GM18505 (cell line): Measurements from ENCODE around the gene YBEY.

Experiments
- ATAC-seq: cut with Tn5 transposase; IDR thresholded peaks from one replicate; pipeline ENCODE4 v1.9.1; 2021; ENCODE audit not compliant: unreplicated experiment
- POLR2A ChIP-seq: IDR thresholded peaks from 4 replicates; pipeline ENCODE4 v1.6.1; 2011; ENCODE audit warnings: borderline replicate concordance; ENCODE audit not compliant: insufficient read depth, insufficient read length; ENCODE audit errors: extremely low read depth

Gene YBEY

DNA sequence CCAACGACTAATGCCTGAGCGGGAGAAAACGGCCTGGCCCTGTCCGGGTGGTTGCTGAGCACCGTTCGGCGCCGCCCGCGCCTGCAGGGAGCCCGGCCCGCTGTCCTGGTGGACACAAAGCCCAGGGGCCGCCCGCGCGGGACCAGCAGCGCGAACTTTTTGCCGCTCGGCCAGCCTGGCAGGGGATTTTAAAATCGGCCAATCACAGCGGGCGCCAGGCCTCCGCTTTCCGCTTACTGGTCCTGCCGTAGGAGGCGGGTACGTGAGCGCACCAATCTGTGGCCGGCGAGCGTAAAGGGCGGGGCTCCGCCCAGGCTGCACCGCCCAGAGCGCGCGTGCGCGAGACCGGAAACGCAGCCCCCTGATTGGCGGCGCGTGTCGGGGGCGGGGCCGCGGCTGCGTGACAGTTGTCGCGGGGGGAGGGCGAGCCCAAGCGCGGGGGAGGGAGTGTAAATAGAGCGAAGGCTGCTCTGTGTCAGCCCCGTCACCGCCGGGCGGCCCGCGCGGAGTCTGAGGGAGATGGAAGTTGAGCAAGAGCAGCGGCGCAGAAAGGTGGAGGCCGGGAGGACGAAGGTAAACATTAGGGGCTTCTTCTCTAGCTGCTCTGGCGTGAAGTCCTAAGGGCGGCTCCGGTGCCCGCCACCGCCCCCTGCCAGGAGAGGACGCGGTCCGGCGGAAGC, 37.7 kb downstream of the YBEY start, which contains the start of the genes C21orf58 and PCNT:
Gene C21orf58, minus strand, starts transcription at position 161 of the 680 bp plus-strand sequence. CDS start 1,132 bp downstream, outside the sequence.
Gene PCNT, plus strand, starts transcription at position 447 of the 680 bp plus-strand sequence. Its CDS starts 73 bp downstream, at position 520.
- TF ChIP-seq POLR2A: peak; percentile 69
- peak; percentile 72 for ATAC-seq

DNA sequence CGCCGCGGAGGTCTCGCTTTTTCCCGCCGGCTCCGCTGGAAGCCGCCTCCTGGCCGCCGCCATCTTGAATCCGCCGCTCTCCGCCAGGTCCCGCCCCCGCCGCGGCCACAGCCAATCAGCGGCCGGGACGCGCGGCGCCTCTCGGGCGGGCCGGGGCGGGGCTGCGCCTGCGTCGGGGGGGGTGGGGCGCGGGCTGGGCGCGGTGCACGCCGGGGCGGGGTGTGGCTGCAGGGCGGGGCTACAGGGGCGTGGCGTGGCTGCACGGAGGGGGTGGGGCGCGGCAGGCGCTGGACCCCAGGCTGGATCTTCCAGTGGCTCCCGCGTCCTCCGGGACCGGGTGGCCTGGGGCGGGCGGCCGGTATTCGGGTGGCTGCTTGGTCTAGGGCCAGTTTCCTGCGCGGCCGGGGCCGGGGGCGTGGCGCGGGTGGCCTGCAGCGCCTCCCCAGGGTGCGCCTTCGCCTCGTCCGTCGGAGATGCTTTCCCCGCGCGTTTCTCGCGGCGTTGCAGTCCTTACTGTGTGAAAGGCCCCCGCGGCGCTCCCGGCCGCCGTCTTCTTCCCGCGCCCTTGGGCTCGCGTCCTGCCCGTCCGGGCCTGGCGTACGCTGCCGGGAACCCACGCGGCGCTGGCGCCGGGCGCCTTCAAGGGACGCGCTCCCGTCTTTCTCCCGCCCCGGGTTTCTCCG, 38.4 kb downstream of the YBEY start:
- ATAC-seq: peak; percentile 58
- peak; percentile 55 for TF ChIP-seq POLR2A

DNA sequence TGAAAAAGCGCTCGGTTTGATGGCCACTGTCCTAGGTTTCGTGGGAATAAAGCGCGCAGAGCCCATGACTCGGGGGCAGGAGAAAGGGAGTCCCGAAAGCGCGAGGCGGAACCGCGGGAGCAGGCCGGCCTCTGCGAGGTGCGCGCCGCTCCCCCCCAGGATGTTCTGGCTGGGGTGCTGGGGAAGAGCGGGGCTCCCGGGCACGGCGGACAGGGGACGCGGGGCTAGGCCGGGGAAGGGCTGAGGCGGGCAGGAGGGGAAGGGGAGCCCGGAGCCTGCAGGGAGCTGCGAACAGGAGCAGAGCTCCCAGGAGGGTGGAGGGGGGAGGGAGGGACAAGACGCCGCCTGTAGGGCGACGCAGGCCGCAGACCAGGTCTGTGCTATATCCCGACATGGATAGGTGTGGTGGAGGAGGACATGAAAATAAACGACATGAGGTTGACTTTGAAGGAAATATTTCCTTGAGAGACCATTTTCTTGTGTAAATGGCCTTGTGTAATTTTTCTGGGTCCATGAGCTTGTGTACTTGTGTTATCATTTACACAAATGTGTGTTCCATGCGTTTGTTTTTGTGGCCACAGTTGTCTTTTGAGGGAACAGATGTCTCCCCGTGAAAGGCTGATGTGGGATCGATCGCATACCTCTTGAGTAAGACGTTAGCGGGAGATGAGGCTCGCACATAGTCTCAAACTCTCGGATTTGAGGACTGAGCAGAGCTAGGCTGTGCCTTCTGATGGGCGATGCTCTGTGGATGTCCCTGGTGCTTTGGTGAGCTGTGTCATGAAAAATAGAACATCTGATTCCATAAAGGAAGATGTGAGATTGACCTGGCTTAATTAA, 39.2 kb downstream of the YBEY start:
- ATAC-seq: no peak
- TF ChIP-seq POLR2A: no peak

DNA sequence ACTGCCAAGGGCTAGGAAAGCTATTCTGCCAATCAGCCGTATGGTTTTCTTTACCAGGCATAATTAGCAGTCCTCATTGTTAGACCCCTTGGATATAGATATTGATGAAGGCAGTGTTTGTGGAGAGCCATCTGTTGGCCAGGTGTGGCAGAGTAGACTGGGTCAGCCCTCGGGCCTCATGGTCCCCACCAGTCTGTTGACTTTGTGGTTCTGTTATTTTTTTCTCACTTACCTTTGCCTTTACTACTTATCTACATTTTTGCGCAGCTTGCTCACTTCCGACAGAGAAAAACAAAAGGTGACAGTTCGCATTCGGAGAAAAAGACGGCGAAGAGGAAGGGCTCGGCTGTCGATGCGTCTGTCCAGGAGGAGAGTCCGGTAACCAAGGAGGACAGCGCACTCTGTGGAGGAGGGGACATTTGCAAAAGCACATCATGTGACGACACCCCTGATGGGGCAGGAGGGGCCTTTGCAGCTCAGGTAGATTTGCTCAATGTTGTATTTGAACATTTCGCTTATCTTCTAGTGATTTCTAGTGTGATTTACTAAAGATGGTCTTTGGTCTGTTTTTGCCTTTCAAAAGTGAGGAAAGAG, 40.1 kb downstream of the YBEY start:
- ATAC-seq: no peak
- TF ChIP-seq POLR2A: no peak

DNA sequence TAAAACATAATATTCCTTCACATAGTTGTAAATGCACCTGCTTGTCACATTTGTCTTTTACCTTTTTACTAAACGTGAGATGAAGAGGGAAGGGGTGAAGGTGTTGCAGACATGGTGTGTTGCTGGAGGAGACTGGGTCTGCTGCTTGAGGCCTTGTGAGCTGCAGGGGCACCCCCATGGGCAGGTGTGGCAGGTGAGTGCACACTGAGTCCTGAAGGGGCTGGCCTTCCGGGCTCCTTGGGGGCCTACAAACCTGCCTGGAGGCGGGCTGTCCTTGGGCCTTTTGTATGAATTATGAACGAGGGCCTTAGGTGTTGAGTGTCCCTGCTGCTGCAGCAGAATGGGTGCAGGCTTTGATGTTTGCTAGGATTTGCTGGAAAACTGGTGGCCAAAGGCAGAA, 41.6 kb downstream of the YBEY start:
- no peak for TF ChIP-seq POLR2A
- no peak for ATAC-seq

DNA sequence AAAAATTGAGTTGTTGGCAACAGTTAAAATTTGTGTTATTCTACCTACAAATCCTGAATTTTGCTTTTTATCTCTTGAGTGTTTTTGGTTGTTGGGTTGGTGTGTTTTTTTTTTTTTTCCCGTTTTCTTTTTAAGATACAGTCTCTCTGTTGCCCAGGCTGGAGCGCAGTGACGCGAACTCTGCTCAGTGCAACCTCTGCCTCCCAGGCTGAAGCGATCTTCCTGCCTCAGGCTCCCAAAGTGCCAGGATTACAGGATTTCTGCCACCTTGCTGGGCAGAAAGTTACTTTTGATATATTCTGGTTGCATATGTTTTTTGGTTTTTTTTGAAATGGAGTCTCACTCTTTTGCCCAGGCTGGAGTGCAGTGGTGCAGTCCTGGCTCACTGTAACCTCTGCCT, 42.0 kb downstream of the YBEY start:
- no peak for TF ChIP-seq POLR2A
- ATAC-seq: no peak

DNA sequence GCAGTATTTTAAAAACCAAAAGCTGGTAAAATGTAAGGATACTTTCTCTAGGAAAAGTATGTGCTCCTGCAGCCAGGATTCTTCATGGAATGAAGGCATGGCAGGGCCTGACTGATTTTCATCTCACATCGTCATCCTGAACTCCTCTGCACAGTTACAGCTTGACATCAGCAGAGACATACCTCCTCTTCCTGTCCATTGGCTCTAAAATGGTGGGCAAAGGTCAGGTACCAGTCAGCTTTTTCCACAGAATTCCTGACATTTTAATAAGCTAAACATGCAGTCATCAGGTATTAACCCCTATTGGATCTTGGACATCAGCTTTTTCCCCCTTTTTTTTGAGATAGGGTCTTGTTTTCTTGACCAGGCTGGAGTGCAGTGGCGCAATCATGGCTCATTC, 43.7 kb downstream of the YBEY start:
- ATAC-seq: no peak
- TF ChIP-seq POLR2A: no peak

DNA sequence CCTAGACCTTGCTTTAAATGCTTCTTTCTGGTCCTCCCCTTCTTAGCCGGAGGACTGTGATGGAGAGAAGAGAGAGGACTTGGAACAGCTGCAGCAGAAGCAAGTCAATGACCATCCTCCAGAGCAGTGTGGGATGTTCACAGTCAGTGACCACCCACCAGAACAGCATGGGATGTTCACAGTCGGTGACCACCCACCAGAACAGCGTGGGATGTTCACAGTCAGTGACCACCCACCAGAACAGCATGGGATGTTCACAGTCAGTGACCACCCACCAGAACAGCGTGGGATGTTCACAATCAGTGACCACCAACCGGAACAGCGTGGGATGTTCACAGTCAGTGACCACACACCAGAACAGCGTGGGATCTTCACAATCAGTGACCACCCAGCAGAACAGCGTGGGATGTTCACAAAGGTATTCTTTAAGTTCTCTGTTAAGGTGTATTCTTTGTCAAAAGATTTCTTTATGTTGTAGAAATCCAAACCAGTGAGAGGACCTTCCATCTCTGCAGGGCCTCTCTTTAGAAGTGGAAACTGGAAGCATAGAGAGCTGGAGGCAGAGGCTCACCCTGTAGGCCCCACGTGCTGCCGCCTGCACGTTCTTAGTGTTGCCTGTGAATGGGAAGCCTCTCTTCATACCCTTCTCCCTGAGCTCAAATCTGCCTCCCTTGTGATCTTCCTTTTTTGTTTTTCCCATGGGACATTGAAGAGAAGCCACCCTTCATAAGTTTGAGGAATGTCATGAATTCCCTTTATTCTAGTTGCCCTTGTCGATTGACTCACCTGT, 48.4 kb downstream of the YBEY start:
- no peak for ATAC-seq
- no peak for TF ChIP-seq POLR2A

DNA sequence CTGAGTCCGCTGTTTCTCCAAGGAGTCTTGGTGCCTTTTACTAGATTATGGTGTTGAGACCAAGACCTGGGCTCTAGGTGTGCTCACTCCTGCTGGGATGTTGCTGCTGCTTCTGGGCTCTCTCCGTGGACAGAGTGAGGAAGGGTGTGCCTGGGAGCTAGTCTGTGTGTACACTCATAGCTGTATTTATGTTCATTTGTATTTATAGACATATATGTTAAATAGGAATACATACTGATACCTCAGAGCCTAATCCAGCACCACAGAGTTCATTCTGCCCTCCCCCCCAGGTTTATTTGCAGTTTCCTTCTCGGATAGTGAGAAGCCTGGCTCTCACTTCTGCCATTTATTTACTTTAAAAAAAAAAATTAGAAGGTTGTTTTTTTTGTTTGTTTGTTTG, 50.5 kb downstream of the YBEY start:
- no peak for ATAC-seq
- no peak for TF ChIP-seq POLR2A

DNA sequence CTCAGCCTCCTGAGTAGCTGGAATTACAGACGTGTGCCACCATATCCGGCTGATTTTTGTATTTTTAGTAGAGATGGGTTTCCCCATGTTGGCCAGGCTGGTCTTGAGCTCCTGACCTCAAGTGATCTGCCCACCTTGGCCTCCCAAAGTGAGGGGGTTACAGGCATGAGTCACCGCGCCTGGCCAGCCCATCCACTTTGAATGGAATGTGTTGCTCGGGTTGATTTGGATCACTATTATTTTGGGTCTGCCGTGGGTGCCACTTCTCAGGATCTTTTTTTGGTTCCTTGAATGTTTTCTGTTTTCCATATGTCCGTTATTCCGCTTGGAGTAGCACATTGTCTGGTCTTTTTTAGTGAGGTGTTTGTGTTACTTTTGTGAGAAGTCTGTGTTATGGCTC, 54.9 kb downstream of the YBEY start:
- ATAC-seq: no peak
- no peak for TF ChIP-seq POLR2A

DNA sequence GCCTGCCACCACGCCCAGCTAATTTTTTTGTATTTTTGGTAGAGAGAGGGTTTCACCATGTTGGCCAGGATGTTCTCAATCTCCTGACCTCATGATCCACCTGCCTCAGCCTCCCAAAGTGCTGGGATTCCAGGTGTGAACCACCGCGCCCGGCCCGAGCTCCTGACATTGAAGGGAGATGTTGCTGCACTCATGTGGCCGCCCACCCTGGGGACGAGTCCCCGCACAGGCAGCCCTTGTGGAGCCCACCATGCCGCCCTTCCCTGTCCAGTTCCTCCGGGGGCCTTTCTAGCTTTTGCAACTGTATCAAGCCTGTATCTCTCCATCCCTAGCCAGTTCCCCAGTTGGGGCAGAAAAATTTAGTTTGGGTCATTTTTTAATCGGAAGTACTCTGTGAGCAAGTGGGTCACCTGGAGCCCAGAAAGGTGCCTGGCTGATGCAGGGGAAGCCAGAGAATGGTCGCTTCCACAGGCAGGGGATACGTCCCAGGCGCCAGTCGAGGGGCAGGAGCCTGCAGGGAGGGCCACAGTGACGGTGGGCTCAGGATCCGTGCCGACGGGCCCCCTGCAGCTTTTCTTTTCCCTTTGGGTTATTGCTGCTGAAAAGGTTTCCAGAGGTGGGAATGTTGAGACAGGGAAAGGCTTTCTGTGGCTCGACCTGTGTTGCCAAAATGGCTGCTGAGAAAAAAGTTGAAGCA, 58.2 kb downstream of the YBEY start:
- no peak for TF ChIP-seq POLR2A
- no peak for ATAC-seq

DNA sequence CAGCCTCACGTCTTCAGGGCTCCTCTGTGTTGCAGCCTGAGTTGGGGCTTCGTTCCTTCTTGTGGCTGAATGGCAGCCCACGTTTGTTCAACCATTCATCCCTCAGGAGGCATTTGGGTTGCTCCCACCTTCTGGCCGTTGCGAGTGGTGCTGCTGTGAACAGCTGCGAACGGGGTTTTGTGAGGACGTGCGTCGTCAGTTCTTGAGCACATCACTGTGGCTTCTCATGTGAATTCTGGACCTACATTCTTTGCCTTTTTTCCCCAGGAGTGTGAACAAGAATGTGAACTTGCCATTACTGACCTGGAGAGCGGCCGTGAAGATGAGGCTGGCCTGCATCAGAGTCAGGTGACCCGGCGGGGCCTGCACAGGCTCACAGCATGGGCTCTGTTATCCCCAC, 59.7 kb downstream of the YBEY start:
- no peak for TF ChIP-seq POLR2A
- ATAC-seq: no peak
